GM12891 (cell line): ENCODE results near the gene POU2F1.

Experiments used
- DNase-seq: peaks from one replicate; pipeline ENCODE4 v3.0.0; 2011; ENCODE audit warnings: low spot score; ENCODE audit not compliant: insufficient read length
- FAIRE-seq: peaks from 2 replicates; lab custom pipeline; 2011; peaks lifted over from hg19 to GRCh38; lab: Jason Lieb, UNC
- PAX5 ChIP-seq: IDR thresholded peaks from 2 replicates; pipeline ENCODE4 v1.6.1; 2011; ENCODE audit warnings: low read length, moderate library complexity, mild to moderate bottlenecking; ENCODE audit not compliant: insufficient read depth, severe bottlenecking
- POLR2A ChIP-seq: IDR thresholded peaks from 2 replicates; pipeline ENCODE4 v1.6.1; 2011; ENCODE audit warnings: low read depth, low read length, control low read depth
- POLR2AphosphoS5 ChIP-seq: IDR thresholded peaks from 2 replicates; pipeline ENCODE4 v1.6.1; 2011; ENCODE audit warnings: low read depth, low read length, control low read depth
- POU2F2 ChIP-seq: IDR thresholded peaks from 2 replicates; pipeline ENCODE4 v1.6.1; 2011; ENCODE audit warnings: low read depth, mild to moderate bottlenecking, control low read depth, low read length, moderate library complexity
- SPI1 ChIP-seq: IDR thresholded peaks from 2 replicates; pipeline ENCODE4 v1.6.1; 2011; ENCODE audit warnings: low read depth, low read length, control low read depth
- TAF1 ChIP-seq: IDR thresholded peaks from 2 replicates; pipeline ENCODE4 v1.6.1; 2011; ENCODE audit warnings: low read depth, low read length, control low read depth

Gene POU2F1

GRCh38 chr1:167465018-167465417 is 244.3 kb downstream of the POU2F1 start:
- no peak for FAIRE-seq
- DNase-seq: no peak
- TF ChIP-seq TAF1 (no peak), POLR2A (no peak)

GRCh38 chr1:167465743-167466142 is 245.1 kb downstream of the POU2F1 start:
- no peak for TF ChIP-seq TAF1
- TF ChIP-seq POU2F2: no peak
- no peak for TF ChIP-seq POLR2A
- TF ChIP-seq POLR2AphosphoS5: no peak
- TF ChIP-seq PAX5: no peak
- no peak for TF ChIP-seq SPI1
- DNase-seq: no peak
- no peak for FAIRE-seq

- FAIRE-seq (no peak), DNase-seq (no peak)
- no peak for TF ChIP-seq PAX5
- TF ChIP-seq POU2F2: no peak
- no peak for TF ChIP-seq SPI1
Observed at GRCh38 chr1:167467126-167467710, 246.5 kb downstream of the POU2F1 start.

GRCh38 chr1:167467752-167468151 is 247.1 kb downstream of the POU2F1 start:
- DNase-seq: no peak
- TF ChIP-seq POU2F2: no peak
- no peak for TF ChIP-seq PAX5
- no peak for TF ChIP-seq TAF1
- no peak for TF ChIP-seq POLR2AphosphoS5
- no peak for TF ChIP-seq POLR2A
- no peak for TF ChIP-seq SPI1
- FAIRE-seq: no peak

DNA sequence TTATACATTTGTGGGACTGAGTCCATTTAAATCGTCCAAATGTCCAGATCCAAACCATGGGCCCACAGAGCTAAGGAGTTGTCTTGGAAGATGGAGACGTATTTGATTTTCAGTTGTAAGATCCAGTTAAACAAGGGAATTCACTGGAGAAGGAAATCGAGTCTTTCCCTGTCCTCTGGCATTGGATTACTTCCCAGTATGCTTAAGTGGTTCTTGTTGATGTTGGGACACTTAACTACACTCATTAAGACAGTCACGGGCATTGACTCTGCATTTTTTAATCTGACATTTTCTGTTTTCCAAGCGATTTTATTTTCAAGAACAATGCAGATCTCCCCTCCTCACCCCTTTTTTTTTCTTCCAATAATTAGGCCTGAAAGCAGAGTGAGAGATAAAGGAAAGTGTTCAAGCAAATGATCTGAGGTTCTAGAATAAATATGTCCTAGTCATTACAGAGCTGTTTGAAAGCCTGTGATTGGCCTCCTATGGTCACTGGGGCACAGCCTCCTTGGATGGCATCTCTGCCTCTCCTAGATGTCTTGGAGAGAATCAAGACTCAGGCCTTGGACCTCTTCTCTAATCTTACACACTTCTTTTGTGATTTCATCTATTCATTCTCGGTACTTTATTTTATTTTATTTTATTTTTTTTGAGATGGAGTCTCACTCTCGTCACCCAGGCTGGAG is 248.7 kb downstream of the POU2F1 start:
- DNase-seq (no peak), FAIRE-seq (no peak)
- TF ChIP-seq TAF1: no peak
- no peak for TF ChIP-seq SPI1

- DNase-seq (no peak), FAIRE-seq (no peak)
- TF ChIP-seq SPI1: no peak
- TF ChIP-seq POU2F2: no peak
- no peak for TF ChIP-seq POLR2A
- no peak for TF ChIP-seq POLR2AphosphoS5
- no peak for TF ChIP-seq PAX5
- no peak for TF ChIP-seq TAF1
Observed at GRCh38 chr1:167471568-167471967, 250.9 kb downstream of the POU2F1 start.

DNA sequence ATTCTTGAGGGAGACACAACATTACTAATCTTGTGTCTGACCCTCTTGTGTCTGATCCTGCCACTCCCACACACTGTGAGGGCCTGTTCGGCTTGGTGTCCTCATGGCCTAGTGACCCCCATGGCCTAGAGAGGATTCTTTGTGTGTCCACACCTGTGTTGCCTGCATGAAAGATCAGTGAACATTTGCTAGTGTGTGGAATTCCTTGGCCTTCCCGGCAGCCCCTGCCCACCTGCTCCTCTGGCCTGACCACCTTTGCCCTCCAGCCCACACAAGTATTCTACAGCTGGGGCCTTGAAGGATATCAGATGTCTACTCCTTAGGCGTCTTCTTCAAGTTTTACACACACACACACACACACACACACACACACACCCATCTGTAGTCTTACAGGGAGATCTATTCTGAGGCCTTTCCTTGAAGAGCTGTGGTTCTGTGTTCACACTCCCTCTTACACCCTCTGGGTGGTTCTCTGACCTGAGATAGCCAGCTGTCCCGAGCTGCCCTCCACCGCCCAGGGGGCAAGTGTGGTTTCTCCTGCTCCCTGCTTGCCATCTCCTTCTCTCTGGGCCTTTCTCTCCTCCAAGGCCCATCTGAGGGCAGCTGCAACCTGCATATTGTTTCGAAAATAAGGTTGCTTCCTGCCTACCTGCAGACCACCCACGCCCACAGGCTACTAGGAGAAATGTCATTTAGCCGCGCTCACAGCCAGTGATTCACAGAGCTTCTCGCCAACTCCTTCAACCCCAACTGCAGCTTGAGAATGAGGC is 252.3 kb downstream of the POU2F1 start:
- FAIRE-seq (no peak), DNase-seq (no peak)
- TF ChIP-seq PAX5 (no peak), TAF1 (no peak), POLR2A (no peak), SPI1 (no peak), POU2F2 (no peak), POLR2AphosphoS5 (no peak)

- DNase-seq (no peak), FAIRE-seq (no peak)
- TF ChIP-seq POLR2AphosphoS5 (no peak), SPI1 (no peak), POU2F2 (no peak), TAF1 (no peak), POLR2A (no peak), PAX5 (no peak)
Observed at GRCh38 chr1:167473761-167474160, 253.1 kb downstream of the POU2F1 start.

GRCh38 chr1:167474191-167474641 is 253.5 kb downstream of the POU2F1 start:
- TF ChIP-seq POLR2A (no peak), TAF1 (no peak), SPI1 (no peak), PAX5 (no peak), POU2F2 (no peak), POLR2AphosphoS5 (no peak)
- no peak for FAIRE-seq
- no peak for DNase-seq

GRCh38 chr1:167476061-167476460 is 255.4 kb downstream of the POU2F1 start:
- DNase-seq: no peak
- FAIRE-seq: no peak
- no peak for TF ChIP-seq TAF1
- TF ChIP-seq SPI1: no peak
